MM.1S (cell line): ENCODE results near the gene TMEM219.

Source experiments
- CTCF ChIP-seq: fragments of 300-600 bp; sonication (generic); IDR thresholded peaks from 2 replicates; pipeline ENCODE4 v1.5.1; 2016; ENCODE audit warnings: antibody characterized with exemption, low read length, mixed read lengths
- EZH2 ChIP-seq: fragments of 300-600 bp; sonication (generic); optimal IDR thresholded peaks from 2 replicates; pipeline ENCODE3; 2017; ENCODE audit warnings: low read depth, mild to moderate bottlenecking, antibody characterized with exemption, low read length, mixed read lengths
- EZH2phosphoT487 ChIP-seq: fragments of 300-600 bp; sonication (generic); IDR thresholded peaks from 2 replicates; pipeline ENCODE4 v1.6.1; 2018; ENCODE audit warnings: antibody characterized with exemption, low read length

GRCh38 chr16:29988346-29989075, 26.6 kb downstream of the TMEM219 start:
- no peak for TF ChIP-seq CTCF
- TF ChIP-seq EZH2, result no peak
- no peak for TF ChIP-seq EZH2phosphoT487
